GM21528 (cell line): ENCODE measurements around the gene OR9A2.

Source experiments
- ATAC-seq: cut with Tn5 transposase; IDR thresholded peaks from one replicate; pipeline ENCODE4 v1.9.1; 2021; ENCODE audit warnings: mild to moderate bottlenecking, moderate library complexity; ENCODE audit not compliant: unreplicated experiment, low FRiP score

Gene OR9A2, protein sequence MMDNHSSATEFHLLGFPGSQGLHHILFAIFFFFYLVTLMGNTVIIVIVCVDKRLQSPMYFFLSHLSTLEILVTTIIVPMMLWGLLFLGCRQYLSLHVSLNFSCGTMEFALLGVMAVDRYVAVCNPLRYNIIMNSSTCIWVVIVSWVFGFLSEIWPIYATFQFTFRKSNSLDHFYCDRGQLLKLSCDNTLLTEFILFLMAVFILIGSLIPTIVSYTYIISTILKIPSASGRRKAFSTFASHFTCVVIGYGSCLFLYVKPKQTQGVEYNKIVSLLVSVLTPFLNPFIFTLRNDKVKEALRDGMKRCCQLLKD

DNA sequence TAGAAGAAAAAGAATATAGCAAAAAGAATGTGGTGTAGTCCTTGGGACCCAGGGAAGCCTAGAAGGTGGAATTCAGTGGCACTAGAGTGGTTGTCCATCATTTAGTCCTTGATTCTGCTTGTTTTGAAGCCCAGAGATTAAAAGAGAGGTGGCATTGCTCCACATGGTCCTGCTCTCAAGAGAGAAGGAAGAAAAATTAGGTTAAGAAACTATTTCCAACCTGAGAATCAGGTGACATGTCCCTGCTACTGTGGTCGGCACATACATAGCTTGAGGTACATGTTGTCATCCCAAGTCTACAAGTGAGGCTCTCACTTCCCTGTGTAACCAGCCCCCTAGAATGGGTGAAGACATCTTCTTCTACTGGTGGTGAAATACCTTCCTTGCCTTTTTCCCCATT lies at the start of gene OR9A2:
Gene OR9A2, minus strand, starts transcription at position 101 of the 400 bp plus-strand sequence. Its CDS starts 0 bp downstream, at position 101.
- no peak for ATAC-seq

DNA sequence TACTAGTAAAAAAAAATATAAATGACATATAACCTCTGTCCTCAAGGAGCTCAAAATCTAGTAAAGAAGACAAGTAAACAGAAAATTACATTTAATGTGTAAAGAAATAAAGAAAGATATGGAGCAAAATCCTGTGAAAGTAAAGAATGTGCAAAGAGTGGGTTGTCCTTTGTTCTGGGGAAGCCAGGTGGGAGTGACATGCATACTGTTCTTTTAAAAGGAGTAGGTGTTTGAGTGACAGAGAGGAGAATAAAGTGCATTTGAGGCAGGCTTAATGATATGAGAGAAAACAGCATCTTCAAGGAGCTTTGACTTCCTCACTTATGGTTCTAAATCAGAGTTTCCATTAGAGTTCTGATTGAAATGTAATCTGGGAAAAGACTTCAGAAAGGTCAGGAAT lies 47.2 kb upstream of the OR9A2 start:
- ATAC-seq = no peak

DNA sequence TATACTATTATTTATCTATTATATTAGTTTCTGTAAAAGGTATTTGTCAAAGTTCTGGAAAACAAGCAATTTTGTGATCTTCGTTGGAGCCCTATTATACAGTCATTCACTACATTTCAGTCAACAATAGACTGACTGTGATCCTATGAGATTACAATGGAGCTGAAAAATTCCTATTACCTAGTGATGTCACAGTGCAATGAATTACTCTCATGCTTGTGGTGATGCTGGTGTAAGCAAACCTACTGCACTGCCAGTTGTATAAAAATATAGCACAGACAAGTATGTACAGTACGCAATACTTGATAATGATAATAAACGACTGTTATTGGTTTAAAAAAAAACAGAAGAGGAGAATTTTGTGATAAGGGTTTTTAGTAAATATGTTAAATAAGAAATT lies 46.6 kb upstream of the OR9A2 start:
- no peak for ATAC-seq

DNA sequence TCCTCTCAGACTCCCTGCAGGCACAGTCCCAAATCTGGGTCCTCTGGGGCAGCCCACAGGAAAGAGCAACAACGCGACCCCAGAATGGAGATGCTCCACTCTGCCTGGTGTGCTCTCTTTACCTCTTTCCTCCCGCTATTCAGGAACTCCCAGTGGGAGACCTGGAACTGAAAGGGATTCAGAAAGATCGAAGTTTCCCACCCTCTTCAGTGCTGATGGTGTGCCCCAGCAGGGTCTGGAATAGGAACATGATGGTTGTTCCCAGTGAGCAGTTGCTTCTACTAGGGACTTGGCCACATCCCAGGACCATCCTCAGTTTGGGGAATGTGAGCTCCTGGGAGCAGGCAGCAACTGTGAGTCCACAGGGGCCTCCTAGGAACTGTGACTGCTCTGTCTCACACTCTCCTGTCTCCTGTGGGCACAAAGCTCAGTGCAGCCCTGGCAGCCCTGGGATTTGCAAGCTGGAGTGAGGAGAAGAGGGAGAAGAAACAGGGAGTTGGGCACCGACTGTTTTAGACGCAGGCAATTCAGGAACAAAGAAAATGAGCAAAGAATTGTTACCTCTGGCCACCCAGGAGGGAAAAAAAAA lies 43.1 kb upstream of the OR9A2 start:
- ATAC-seq = no peak

DNA sequence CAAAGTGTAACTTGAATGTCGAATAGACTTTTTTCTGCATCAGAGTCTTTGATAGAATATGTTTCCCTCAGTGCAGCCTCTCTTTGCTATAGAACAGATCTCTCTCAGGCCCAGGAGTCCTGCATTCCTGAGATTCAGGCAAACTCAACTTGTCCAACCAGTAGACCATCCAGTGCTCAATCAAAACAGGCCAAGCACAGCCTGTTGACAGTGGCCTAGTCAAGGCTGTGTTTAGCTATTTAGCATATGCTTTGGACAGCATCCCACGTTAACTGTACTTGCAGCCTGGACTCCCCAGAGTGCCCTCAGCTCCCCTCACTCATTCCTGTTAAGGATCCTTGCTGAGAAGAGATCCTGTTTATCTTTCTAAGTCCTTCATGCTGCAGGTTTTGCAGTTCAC lies 41.5 kb upstream of the OR9A2 start:
- no peak for ATAC-seq

DNA sequence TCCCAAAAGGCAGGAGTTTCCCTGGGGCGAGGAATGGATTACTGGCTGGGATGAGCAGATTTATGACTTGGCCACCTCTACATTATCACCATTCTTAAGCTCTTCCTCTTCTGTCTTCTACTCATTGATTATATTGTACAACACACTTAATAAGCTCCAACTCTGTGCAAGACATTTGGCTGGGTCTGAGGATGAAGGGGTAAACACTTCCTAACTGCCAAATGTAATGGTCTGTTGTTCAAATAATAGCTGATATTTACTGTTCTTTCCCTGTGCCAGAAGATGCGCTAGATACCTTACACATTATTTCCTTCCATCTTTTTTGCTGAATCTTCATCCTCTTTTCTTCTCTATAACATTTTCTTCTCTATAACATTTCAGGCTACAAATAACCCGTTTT lies 36.8 kb upstream of the OR9A2 start:
- no peak for ATAC-seq

DNA sequence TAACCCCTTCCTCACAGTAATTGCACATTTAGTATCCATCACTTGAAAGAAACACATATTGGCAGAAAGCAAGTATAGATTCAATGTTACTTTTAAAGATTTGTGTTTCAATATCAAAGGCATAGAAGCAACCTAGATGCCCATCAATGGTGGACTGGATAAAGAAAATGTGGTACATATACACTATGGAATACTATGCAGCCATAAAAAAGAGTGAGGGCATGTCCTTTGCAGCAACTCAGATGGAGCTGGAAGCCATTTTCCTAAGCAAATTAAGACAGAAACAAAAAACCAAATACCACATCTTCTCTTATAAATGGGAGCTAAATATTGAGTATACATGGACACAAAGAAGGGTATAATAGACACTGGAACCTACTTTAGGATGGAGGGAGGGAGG lies 28.8 kb upstream of the OR9A2 start:
- ATAC-seq = no peak

DNA sequence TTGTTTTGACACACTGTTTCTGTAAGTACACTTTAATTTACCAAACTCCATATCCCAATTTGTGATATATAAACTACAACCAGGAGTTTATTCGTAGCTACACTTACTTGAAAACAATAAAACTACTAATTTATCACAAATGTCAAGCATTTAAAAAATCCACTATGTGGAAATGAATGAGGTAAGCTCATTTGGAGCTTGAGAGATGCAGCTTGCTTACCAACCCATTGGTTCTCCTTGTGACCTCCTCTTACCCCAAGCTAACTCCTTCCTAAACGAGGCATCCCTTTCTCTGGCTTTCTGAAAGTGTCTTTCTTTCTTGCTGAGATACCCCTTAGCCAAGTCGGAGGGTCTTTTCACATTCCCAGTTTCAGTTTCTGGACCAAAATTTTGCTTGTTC lies 27.7 kb upstream of the OR9A2 start:
- no peak for ATAC-seq

DNA sequence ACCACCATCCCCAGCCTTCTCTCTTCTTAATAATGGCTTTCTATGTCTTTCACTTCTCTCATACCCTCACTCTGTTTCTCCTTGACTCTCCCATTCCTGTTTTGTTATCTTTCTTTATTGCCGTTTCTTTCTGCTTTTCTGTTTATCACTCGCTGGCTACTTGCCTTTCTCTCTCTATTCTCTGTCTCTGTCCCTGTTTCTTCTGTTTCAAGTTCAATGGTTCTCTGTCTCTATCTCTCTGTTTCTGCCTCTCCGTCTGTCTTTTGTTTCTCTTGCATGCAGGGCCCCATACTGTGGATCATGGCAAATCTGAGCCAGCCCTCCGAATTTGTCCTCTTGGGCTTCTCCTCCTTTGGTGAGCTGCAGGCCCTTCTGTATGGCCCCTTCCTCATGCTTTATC lies 25.1 kb upstream of the OR9A2 start, which contains the start of gene OR6V1:
Gene OR6V1, plus strand, starts transcription at position 301 of the 400 bp plus-strand sequence. Its CDS starts 0 bp downstream, at position 301.
- ATAC-seq = no peak

DNA sequence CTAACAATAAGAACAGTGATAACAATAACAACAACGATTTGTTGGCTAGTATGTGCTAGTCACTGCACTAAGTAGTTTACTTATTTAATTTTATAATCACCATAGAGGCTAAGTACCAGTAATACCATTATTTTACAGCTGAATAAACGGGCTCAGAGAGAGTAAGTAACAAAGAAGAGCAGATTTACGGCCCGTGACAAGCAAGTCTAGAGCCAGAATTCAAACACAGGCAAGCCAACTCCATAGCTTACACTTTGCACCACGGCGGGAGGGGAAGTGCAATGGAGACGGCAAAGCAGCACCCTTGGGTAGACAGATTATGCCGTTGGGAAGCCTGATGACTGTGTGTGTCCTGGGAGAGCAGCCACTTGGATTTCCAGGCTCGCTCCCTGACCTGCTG lies 24.0 kb upstream of the OR9A2 start:
- ATAC-seq = no peak

DNA sequence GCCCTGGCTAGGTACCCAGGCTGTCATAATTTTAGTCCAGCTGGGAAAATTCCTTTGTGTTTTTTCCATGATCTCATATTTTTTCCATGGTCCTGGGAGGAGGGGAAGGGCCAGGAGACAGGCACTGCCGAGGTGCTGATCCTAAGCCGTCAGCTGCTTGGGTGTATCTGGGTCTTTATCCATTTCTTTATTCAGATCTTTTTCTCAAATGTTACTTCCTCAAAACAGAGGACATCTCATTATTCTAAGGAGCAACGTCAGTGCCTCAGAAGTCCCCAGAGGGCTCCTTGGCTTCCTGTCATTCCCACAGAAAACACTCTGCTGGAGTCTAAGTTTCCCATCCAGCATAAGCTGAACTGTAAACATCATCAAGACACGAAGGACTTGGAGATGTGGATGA lies 22.4 kb upstream of the OR9A2 start:
- ATAC-seq = no peak

DNA sequence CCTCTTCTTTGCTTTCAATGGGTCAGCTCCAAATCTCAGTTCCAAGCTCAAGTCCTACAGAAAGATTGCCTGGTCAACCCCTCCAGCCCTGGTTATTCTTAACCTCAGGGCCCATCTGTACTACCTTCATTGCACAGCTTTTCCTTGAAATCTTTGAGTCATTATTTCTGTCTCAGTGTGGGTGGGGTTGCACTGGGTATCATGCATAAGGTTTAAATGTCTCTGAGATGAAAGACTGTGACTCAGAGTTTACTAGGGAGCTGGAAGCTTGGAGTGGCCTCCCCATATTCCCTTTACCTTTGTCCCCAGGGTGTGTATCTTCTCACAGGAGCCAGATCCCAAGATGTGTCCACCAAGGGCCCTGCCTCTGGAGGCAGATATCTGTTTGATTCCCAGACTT lies 21.9 kb upstream of the OR9A2 start:
- ATAC-seq = no peak

DNA sequence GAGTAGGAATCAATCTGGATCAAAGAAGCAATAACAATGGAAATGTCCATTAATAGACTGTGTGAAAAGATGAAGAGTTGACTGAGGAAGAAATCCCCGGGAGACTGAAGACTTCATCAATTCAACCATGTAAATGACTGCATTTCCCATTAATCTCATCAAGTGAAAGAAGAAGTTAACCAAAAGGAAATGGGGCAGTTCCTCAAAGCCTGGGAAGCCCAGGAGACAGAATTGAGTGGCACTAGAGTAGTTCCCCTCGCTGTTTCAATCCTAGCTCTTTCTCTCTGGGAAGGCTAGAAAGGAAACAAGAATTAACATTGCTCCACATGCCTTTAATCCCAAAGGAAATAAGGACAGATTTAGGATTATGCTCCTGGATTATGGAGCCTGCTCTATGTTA lies 20.4 kb upstream of the OR9A2 start:
- ATAC-seq = no peak

DNA sequence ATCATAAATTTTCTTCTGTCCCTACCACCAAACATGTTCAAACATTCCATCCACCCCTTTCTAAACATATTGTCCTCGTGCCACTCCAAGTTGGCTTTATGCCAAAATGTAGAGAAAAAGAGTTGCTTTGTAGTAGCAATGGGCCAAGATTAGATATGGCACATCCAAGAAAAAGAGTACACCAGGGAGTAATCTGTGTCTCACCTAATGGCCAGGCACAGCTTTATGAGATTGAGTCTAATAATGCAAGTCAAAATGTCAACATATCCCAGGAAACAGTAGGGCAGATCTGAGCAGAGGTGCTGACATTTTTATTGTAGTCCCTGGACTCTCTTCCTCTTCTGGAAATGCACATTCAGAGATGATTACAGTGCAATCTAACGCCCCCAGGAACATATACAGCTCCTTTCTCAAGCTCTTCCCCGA lies 19.5 kb upstream of the OR9A2 start:
- ATAC-seq = no peak

DNA sequence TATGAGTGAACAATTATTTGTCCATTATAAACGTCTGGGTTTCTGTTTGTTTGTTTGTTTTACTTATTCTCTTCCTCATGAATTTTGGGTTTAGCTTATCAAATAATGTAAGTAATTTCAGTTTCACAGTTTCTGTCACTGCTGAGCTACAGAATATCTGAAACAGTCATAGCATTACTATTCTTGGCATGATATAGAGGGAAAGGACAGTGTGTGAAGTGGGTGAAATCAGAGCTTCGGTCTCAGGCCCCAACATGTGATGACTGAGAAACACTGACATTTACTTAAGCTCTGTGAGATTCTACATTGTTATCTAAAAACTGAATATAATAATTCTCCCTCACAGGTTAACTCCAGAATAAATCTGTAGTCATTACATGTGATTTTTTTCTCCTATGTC lies 16.5 kb upstream of the OR9A2 start:
- ATAC-seq = no peak

DNA sequence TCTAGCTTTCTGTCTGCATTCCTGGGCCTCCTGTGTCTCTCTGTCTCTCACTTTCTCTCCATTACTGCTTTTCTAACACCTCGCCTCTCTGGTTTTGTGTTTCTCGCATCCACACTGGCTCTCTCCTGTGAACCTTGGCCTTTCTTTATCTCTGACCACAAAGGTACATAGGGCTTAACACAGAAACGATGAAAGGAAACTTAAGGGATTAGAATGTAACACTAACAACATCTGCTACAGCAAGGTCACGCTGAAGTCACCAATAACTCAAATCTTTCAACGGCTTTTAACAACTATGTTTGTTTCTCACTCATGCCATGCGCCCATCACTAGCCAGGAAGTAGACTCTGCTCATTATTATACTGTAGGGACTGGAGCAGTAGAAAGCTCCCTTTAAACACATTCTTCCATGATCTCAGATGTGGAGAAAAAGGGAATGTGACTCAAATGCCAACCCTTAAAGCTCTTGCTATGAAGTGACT lies 15.9 kb upstream of the OR9A2 start:
- no peak for ATAC-seq

DNA sequence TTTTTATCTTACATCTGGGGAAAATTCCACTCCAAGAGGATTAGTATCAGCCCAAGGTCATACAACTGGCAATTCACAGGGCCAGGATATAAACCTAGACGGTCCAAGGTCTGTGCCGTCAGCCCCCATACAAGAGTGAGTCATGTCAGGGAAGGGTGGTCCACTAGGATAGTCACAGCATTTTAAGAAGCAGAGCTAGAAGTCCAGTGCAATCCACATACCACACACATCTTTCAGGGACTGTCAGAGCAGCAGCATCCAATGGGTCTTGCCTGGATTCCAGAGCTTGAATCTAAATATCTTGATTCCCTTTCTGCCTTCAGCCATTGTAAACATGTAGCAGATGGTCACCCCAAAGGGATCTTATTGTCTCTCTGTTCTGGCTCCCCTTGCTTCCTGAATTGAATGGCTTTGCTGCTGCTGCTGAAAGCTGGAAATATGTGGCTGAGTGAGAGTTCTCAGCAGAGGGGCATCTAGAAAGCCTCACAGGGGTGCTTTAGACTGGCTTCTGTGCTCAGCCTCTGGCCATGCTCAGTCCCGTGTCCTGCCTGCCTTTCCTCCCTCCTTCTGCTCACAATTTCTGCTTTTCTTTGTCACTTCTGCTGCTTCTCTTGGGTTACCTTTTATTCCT lies 15.3 kb upstream of the OR9A2 start:
- no peak for ATAC-seq

DNA sequence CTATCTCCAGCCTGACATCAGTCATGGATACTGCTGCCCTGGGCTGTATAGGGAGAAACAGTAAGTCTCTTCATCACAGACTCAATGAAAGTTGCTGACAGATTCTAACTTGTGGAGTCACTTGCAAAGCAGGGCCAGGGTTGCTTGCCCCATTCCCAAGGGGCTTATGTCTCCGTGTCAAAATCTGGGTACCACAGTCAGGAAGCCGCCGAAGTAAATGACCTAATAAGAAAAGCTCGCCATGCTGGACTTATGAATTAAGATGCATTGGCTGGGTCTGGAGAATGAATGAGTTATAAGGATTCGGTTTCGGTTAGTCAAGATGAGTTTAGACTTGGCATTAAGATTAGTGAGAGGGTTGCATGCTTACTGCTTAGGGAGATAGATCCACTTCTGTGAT lies 14.4 kb upstream of the OR9A2 start:
- ATAC-seq = no peak

DNA sequence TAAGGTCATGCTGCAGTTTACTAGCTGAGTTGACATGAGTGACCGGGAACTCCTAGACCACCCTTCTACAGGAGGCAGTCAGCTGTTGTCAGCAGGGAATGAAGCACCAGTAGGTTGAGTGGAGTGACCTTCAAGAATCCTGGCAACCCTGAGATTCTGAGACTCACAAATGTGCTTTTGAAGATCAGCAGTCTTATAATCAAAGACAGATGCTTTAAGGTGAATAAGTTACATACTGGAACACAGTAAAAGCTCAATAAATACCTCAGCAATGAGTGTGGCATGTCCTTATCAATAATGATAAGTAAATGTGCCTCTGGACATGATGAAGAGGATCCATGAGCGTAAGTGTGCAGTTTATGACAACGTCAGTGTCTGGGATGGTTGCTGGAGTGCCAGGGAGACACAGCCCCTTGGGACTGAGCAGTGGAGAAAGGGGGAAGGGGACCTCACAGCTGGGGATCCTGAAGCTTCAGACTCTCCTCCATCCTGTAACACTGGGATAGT lies 13.3 kb upstream of the OR9A2 start:
- no peak for ATAC-seq

DNA sequence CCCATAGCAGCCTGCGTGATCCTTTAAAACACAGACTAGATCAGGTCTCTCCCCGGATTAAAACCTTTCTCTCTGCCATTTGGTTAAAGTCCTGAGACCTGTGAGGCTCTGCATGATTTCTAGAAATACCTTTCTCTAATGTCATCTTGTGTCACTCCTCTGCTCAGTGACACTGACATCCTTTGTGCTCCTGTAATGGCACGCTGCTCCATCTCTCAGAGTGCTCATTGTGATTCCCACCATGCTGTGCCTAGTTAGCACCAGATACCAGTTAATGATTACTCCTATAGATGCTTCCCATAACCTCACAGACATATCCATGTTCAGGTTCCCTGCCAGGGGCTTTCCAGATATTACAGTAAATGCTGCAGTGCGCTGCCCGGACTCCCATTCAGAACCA lies 11.7 kb upstream of the OR9A2 start:
- ATAC-seq = no peak

DNA sequence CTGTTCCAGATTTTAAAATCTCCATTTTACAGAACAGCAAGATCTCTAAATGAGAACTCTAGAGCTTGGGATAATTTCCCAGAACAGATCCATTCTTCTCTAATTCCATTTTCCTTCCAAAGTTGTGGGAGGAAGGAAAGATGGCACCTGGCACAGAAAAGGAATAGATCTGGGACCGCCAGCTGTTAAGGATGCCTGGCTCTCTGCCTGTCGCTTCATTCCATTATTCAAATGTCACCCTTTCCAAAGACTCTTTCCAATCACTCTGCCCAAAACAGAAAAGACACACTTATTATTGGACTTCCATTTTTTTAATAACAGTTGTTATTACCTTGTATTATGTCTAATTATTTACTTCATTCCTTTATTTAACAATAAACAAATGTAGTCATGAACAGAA lies 751 bp upstream of the OR9A2 start:
- ATAC-seq = no peak

DNA sequence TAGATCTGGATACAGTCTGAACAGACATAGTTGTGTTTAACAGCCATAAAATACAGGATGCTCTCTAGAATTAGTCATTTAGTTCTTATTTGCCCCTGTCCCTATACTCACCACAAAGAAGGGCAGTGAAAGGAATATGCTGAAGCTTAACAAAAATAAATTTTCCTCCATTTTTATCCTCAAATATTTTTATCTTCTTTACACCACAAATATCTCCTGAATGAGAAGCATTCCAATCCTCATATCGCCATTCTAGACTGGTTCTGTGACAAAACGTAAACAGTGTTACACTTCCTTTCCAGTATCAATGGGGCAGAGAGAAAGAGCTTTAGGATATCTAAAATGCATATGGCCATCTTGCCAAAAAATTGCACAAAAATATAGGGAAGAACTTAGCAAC lies 1.6 kb downstream of the OR9A2 start:
- no peak for ATAC-seq
